Embryonic facial prominence (tissue), 1 donor: ENCODE results near the gene HOOK1.

Experiments used
- DNase-seq: peaks from one replicate; pipeline ENCODE4 v3.0.0-alpha.2; 2016; ENCODE audit errors: extremely low spot score

HOOK1 gene

GRCh38 chr1:59814901-59815825 is at the start of gene HOOK1:
HOOK1 (plus strand) TSS chr1:59814949; CDS start chr1:59815118, 169 bp downstream.
- no peak for DNase-seq

- DNase-seq: no peak
These were observed 49.6 kb upstream of the HOOK1 start for GRCh38 chr1:59765011-59765730.

GRCh38 chr1:59766227-59766855 is 48.4 kb upstream of the HOOK1 start:
- DNase-seq: no peak

- no peak for DNase-seq
These were observed 47.6 kb upstream of the HOOK1 start for GRCh38 chr1:59767119-59767518.

- DNase-seq: no peak
These were observed 45.7 kb upstream of the HOOK1 start for GRCh38 chr1:59768792-59769735.

- DNase-seq: no peak
These were observed 45.0 kb upstream of the HOOK1 start for GRCh38 chr1:59769736-59770095.

- no peak for DNase-seq
These were observed 43.4 kb upstream of the HOOK1 start for GRCh38 chr1:59771361-59771760.

- no peak for DNase-seq
These were observed 39.3 kb upstream of the HOOK1 start for GRCh38 chr1:59775480-59775879.

- no peak for DNase-seq
These were observed 37.5 kb upstream of the HOOK1 start for GRCh38 chr1:59776960-59777852.

GRCh38 chr1:59779949-59780348 is 34.8 kb upstream of the HOOK1 start:
- DNase-seq: no peak

- no peak for DNase-seq
These were observed 25.9 kb upstream of the HOOK1 start for GRCh38 chr1:59788825-59789224.

- DNase-seq: no peak
These were observed 16.1 kb upstream of the HOOK1 start for GRCh38 chr1:59798600-59798999.

- no peak for DNase-seq
These were observed 11.2 kb upstream of the HOOK1 start for GRCh38 chr1:59803458-59804038.

GRCh38 chr1:59804301-59804700 is 10.4 kb upstream of the HOOK1 start:
- no peak for DNase-seq

- no peak for DNase-seq
These were observed 9.2 kb upstream of the HOOK1 start for GRCh38 chr1:59805554-59805953.

- DNase-seq: peak; percentile 77
These were observed 409 bp upstream of the HOOK1 start for GRCh38 chr1:59814180-59814900.

- DNase-seq: no peak
These were observed 1.1 kb downstream of the HOOK1 start for GRCh38 chr1:59815892-59816291.

GRCh38 chr1:59816318-59816878 is 1.6 kb downstream of the HOOK1 start:
- no peak for DNase-seq
